ENCODE measurements around the gene PRR5.
A peak's percentile ranks its signal among the peaks of the same experiment; 100 is the strongest.

Gene PRR5

DNA sequence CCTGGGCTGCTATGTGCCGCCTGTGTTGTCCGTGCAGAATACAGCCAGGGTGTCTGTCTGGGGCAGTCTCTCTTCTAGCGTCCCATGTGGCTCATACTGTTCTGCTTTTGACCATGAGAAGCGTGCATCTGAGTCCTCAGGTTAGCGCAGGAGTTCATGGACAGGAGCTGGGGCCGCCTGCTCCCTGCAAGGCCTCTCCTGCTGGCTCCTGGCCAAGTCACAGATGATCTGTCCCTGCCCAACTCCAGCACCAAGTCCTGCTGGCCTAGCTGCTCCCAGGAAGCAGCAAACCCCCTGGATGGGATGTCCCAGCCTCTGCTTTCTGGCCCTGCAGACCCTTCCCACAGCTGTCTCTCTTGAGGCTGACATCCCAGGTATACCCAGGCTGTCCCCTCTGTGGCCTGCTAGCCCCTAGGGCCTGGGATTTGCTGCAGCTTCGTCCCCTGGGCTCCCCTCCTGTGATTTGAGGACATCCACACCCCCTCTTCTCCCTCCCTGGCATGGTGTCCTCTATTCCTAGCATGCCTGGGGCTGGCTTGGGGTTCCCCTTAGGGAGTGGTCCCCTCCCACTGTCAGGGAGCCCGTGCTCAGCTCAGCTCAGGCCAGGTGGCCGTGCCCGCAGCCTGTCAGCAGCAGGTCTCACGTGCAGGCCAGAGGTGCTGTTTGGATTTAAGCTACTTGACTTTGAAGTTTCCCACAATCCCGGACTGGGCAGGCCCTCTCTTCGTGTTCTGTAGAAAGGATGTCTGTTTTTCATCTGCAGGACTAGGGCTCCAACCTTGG, 17.8 kb downstream of the PRR5 start:
- DNase-seq: no peak

DNA sequence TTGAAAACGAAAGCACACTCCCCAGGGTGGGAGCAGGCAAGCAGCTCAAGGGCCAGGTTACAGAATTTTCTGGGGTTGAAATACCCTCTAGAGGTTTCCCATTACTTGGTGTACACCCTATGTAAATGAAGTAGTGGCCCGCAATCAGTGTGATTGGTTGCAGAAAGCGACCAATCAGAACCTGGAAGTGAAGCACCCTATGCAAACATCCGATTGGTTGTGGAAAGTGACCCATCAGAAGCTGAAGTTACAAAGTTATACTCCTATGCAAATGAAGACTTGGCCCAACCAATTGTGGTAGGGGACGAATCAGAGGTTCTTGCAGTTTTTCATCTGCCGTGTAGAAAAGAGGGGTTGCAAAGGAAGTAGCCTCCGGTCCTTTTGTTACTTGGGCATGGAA, 19.2 kb downstream of the PRR5 start:
- no peak for DNase-seq

DNA sequence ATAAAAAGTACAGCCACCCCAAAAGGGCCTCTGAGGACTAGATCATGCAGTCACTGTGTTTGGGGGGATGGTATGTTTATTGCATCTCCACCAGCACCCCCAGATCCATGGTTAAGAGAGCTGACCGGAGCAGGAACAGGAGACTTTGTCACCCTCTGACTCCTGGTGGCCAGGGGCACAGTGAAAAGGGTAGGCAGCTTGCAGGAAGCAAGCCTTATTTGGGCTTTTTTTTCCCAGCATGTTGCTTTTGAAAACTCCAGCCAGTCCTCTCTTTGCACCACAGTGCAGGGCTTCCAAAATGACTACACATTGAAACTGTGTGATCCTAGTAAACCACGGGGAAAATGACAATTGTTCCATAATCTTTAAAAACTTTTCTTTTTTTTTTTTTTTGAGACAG, 20.6 kb downstream of the PRR5 start:
- no peak for DNase-seq

DNA sequence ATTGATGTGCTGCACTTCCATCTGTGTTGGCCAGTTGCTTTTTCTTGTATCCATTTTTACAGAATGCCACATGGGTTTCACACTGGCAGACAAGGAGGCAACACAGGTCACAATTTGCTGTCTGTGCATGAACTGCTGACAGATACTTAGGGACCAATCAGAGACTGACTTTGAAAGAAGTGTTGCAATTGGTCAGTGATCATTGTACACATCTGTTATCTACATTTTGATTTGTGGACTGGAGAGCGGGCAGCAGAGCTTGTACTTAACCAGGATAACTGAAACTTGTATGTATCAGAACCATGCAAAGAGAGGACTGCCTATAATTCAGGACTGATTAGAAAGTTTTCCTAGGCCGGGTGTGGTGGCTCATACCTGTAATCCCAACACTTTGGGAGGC, 21.8 kb downstream of the PRR5 start:
- no peak for DNase-seq

DNA sequence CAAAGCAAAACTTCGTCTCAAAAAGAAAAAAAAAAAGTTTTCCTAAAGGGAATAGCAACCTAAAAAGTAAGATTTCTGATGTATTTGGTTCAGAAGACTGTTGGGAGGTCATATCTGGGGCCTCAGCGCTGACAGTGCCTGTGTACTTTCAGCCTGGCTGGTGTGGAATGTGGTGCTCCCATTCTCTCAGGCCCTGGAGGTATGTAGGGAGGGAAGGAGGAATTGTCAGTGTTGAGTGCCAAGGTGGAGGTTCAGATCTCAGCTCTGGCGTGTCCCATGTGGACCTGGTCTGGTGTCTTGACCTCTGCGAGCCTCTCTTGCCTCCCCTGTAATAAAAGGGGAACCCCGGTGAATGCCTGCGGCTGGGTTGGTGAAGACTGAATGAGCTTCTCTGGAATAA, 22.4 kb downstream of the PRR5 start:
- DNase-seq: peak; percentile 75

DNA sequence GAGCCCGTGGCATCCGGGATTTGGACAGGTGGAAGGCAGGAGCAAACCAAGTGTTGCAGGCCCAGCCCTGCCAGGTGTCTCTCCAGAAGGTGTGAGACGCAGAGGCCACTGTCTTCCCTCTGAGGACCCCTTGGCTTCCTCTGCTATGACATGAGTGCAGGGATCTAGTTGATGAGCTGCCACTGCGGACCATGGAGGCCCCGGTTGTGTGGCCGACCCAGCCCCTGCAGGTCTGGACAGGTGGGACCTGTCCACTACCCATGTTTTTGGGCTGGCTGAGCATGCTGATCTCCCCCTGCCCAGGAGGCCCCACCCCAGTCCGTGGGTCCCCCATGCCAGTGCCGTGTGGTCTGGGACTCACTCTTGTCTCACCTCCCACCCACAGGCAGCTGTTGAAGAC, 22.9 kb downstream of the PRR5 start:
- DNase-seq: no peak

DNA sequence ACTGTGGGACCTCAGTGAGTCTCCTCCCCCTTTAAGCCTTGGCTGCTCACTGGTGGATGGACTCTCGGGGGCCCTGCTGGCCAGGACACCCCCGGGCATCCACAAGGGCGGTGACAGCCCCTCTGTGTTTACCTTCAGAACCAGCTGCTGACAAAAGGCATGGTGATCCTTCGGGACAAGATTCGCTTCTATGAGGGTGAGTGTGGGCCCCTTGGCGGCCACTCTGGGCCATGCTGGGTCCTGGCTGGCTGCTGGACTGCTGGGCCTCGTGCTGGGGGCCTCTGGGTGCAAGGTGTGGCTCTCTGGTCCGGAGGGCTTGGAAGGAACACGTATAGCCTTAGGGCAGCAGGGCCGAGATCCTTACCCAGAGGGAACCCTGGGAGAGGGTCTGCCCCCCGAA, 24.4 kb downstream of the PRR5 start:
- no peak for DNase-seq

DNA sequence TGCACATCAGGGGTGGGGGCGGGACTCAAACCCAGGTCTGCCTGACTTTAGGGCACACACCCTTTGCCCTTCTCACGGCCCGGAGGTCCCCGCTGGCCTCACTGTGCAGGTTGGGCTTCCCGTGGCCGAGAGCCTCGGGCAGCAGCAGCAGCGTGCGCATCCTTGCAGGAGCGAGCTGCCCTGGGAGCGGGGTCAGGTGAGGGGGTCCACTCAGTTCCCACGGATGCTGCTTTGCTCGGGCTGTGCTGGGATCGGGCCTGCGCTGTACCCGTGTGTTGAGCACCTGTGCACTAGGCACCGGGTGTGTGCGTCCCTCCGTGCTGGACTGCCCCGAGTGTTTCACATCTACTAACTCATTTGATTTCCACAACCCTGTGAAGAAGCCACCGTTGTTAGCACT, 25.1 kb downstream of the PRR5 start:
- DNase-seq: no peak

DNA sequence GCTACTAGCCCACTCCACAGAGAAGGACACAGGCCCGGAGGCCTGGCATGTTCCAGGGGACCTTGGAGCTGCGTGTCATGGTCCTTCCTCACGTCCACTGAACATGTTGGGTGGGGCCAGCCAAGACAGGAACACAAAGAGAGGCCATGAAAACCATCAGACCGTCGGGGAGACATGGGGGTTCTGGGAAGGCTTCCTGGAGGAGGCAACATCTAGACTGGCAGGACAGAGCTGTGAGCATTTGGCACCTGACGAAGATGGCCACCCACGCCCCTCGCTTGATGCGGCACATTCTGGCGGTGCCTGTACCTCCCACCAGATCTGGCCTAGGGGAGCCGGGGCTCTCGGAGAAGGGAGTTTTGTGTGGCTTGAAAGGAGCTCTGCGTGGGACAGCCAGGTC, 25.7 kb downstream of the PRR5 start:
- no peak for DNase-seq

DNA sequence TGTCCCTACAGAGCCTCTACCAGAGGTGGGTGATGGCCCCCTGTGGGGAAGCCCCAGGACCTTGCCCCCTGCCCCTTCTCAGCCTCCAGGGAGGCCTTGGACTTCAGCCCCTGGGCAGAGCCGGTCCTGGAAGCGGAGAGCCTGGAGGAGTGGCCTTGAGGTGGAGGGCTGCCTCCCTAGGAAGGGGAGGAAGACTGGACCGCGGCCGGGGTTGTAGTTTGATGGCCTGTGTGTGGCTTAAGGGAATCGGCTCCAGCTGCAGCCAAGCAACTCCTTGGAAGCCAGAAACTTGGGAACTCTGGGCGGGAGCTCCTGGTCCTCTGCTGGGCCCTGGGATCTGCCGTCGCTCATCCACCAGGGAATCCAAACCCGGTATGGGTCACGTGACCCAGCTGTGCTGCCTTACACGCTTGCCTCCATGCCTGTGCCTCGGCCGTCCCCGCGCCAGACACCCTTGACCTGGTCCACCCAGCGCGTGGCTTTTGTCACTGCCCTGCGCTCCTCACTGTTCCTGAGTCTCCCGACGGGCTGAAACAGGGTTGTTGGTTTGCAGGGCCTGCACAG, 26.8 kb downstream of the PRR5 start:
- DNase-seq: no peak

DNA sequence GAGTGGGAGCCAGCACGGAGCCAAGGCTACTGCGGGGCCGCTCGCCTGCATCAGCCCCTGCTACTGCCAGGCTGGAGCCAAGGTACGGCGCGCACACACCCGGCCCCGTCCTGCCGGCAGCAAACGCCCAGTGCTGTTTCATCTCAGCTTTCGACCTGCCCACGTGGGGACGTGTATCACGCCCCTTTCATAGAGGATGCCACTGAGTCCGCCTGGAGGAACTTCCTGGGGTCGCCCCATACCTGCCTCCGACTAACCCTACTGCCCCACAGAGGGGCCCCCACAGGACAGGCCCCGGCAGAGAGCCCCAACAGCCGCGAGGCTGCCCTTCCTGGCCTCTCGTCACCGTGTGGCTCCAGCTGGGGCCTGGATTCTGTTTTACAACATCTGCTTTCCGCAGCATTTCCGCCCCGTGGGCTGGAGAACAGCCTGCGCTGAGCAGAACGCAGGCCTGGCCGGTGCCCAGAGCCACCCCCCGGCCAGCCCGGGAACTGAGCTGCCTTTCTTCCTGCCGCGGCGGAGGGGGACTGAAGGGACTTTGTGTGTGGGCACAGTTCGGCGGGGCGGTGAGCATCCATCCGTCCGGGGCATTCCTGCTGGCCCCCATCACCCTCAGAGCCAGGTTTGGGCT, 27.5 kb downstream of the PRR5 start:
- DNase-seq: no peak

DNA sequence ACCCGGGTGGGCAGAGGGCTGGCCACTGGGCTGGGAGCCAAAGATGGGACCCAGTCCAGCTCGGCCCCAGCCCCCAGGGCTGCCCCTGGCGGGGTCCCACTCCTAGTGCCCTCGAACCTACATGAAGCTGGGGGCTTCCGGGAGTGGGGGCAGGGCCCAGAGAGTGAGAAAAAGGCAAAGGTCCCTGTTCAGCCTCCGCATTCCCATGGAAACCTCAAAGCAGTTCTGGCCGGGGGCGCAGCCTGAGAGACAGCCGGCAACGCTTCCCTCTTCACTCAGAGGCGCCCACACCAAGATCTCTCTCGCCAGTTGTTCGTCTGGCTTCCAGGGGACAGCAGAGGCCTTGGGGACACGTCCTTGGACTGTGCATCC, 28.0 kb downstream of the PRR5 start:
- no peak for DNase-seq

DNA sequence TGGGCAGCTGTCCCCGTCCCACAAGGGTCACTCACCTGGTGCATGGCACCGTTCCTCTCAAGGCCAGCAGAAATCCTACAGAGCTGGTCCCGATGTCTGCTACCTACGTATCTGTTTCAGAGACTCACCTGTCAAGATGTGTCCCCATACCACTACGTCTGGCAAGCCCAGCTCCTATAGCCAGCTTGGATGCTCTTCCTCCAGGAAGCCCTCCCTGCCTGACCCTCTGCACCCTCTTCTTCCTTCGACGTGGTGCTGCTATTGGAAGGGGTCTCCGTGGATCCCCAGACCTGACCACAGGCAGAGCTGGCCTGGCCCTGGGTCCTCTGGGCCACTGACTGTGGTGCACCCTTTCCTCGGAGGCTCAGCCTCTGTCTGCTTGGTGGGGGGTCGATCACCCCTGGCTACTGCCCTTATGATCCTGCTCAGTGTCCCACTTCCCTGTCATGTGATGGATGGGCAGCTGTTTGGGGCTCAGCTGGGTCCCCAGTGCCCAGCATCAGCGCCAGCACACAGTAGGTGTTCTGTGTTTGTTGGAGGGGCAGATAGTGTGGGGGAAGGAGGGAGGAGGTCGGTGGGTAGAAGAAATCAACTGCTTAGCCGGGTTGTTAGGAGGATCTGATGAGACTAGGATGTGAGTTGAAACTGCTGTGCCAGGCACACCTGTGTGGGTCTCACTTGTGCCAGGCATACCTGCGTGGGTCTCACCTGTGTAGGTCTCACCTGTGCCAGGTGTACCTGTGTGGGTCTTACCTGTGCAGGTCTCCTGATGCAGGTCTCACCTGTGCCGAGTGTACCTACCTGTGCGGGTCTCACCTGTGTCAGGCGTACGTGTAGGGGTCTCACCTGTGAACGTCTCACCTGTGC, 28.7 kb downstream of the PRR5 start:
- no peak for DNase-seq

DNA sequence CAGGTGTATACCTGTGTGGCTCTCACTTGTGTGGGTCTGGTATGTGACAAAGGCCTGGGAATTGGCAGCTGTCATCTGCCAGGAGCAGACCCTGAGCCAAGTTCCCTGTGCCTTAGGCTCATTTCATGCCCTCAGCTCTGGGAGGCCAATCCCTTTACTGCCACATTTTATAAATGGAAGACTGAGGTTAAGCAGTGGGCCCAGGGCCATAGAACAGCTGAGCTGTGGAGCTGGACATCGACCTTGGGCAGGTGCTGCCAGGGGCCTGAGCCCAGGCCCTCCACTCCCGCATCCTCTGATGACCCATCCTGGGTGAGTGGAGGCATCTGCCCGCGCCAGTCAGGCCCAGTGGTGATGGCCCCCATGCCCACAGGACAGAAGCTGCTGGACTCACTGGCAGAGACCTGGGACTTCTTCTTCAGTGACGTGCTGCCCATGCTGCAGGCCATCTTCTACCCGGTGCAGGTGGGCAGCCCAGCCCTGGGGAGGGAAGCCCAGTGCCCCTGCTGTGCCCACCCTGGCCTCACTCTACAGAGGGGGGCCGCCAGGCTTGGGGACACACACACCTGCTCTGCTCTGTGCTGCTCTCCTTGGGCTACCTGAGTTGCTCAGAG, 29.5 kb downstream of the PRR5 start:
- DNase-seq: no peak

DNA sequence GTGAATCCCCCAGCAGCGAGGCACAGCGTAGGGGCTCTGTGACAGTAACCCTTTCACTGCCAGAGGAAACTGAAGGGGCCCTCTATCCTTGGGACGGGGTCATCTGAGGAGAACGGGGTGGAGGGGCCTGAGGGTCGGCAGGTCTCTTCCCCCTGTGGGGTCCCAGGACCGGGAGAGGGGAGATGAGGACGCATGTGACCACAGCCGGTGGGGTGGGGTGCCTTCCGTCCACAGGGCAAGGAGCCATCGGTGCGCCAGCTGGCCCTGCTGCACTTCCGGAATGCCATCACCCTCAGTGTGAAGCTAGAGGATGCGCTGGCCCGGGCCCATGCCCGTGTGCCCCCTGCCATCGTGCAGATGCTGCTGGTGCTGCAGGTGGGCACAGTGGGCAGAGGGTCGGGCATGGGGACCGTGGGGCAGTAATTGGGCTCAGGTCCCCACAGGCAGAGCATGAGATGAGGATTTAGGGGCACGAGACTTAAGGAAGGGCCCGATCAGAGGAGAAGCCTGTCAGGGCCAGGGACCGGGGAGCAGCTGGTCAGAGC, 30.1 kb downstream of the PRR5 start:
- DNase-seq: no peak

DNA sequence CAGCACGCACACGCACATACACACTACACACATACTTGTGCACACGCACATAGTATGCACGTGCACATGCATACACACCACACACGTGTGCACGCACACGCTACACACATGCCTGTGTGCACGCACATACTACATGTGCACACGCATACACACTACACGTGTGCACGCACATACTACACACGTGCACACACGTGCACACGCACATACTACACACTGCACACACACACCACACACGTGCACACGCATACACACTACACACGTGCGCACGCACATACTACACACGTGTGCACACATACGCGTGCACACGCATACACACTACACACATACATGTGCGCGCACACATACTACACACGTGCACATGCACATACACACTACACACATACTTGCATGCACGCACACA, 30.7 kb downstream of the PRR5 start:
- DNase-seq: no peak

DNA sequence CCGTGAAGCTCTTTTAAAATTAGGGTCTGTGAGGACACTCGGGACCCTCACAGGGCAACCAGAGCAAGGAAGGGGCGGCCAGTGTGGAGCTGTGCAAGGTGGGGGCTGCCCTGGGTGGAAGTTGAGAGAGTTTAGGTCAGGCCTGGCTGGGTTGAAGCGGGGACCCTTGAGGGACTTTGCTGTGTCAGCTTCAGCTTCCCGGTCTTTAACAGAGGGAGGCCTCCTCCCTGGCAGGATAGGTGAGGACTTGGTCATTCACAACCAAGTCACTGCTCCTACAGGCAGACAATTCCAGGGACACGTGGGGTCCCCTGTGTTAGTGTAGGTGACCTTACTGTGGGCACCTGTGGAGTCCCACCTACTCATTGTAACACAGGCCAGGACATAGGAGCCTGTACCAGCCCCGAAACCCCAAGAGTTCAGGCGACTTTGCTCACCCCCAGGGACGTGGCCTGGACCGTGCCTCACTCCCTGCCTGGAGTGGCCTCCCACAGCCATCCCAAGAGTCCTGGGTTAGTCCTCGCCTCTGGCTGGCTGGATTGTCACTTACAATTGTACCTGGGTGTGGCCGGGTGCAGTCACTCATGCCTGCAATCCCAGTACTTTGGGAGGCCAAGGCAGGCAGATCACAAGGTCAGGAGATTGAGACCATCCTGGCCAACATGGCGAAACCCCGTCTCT, 31.6 kb downstream of the PRR5 start:
- DNase-seq: no peak

DNA sequence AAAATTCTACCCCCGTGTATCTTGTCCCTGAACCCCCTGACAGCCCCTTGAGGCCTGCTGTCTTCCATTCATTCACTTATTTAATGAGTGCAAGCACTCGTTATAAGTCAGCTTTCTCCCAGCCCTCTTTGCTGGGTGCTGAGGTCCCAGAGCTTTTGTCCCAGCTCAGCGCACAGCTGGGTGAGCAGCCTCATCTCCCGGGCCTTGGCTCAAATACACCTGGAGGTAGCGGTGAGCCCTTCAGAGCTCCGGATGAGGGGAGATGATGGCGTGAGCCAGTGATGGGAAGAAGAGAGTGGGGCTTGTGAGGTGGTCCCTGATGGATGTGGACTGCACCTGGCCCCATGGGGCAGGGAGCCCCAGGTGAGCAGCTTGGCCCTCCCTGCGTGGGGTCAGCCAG, 32.3 kb downstream of the PRR5 start:
- no peak for DNase-seq

DNA sequence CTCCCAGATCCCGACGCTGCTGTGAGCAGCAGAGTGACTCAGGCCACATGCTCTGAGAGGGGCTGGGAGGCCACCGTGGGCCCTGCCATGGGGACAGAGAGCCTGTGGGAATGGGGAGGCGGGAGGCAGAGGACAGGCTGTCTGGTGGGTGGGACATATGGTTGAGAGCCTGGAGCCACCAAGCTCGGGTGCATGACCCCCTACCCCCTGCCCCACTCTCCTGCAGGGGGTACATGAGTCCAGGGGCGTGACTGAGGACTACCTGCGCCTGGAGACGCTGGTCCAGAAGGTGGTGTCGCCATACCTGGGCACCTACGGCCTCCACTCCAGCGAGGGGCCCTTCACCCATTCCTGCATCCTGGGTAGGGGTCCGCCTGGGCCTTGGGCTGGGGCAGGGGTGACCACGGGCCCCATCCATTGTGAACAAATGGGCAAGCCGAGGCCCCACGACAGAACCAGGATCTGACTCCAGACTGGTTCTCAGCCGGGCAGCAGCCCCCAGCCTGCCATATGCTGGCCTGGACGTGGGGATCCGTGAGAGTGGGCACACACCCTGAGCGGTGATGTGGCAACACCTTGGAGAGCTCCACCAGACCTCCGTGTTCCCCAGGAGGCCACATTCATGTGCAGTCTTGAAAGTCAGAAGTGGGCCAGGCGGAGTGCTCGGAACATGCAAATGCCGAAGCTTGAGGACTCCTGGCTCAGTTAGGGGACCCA, 33.0 kb downstream of the PRR5 start:
- DNase-seq: no peak

DNA sequence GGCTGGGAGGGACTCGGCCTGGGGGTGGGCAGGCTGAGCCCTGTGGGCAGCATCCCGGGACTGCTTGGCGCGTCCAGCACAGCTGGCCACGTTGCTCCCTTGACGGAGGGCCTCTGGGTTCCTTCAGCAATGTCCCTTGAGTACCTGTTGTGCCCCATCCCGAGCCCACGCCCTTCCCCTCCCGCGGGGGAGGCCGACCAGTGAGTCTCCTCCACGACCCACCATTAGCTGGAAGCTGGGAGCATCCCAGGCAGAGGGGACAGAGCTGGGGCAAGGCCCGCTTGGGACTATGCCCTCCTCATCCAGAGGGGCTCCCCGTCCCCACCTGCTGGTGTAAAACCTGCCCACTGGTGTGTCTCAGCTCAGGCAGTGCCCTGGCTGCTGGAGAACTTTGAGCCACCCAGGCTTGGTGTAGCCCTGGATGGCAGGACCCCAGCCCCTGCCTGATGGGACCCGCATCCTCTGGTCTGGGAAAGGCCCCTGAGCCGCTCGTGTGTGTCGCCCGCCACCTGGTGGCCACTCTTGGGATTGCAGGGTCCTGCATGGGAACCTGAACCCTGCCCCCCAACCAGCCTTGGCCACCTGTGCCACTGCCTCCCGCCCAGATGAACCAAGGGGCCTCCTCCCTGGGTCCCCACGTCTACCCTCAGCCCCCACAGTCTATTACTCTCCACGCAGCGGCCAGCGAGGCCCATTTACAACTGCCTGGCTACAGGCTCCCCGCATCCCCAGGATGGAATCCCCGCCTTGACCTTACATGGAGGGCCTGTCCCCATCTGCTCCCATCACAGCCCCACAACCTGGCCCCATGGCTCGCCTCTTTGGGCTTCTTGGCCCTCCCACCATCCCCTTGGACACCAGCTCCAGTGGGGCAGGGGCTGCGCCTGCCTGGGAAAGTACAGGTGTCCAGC, 33.8 kb downstream of the PRR5 start:
- DNase-seq: peak; percentile 88
